A673 (cell line): Measurements from ENCODE around the gene TSHZ2.

Source experiments
- CTCF ChIP-seq: fragments of 300-800, 200-600 bp; sonication (generic); conservative IDR thresholded peaks from 2 replicates; pipeline ENCODE4 v1.5.1; 2017; ENCODE audit warnings: low read depth, mild to moderate bottlenecking, antibody characterized with exemption, low read length, moderate library complexity, mixed read lengths
- EZH2 ChIP-seq: fragments of 200-600 bp; sonication (generic); IDR thresholded peaks from 2 replicates; pipeline ENCODE4 v1.6.1; 2017; ENCODE audit warnings: borderline replicate concordance, low read depth, mild to moderate bottlenecking, mixed read lengths, antibody characterized with exemption, low read length; ENCODE audit not compliant: poor library complexity, severe bottlenecking

DNA sequence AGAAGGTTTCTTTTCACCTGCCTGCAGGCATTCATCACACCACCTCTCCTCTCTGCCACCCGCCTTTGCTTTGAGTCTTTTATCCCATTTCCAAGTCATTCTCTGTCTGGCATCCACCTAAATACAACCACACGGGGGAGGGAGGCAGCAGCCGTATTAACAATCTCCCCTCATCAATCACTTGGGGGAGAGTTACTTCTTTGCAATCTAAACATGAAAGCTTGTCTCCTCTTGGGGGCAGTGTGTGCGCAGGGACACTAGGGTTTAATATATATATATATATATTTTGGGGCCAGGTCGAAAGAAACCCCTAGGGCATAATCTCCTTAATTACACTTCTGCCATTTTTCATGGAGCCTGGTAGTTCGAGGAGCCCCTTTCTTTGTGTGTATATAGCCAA lies 214.5 kb downstream of the TSHZ2 start:
- TF ChIP-seq CTCF (peak; percentile 44), EZH2 (no peak)
